ENCODE results near the gene CACNA1F. TPM values are rescaled to one million over a fixed set of nuclear protein-coding genes. Genes with fewer than 3 reads are reported as not detected.

Gene CACNA1F
- total RNA-seq, 1 donor from 2014 or later: not detected

GRCh38 chrX:49269767-49270248 is 36.7 kb upstream of the CACNA1F start, which contains the start of gene PPP1R3F:
Gene PPP1R3F, plus strand, starts transcription at chrX:49269793. Its CDS starts 77 bp downstream, at chrX:49269870.
- peak within 1 kb of the TSS; percentile 89 to 93 (median 91) for H3K4me3 ChIP-seq (ENCODE audit: low read length in 3 of 3)
- peaks cover 25 to 34% (median 27%) of the 10 kb centered on the region in 3 donors for H3K4me1 ChIP-seq (ENCODE audit: control insufficient read depth in 3 of 3, insufficient read depth in 3 of 3, low read length in 3 of 3)
- H3K27ac ChIP-seq (ENCODE audit: low read depth, low read length): peak within 1 kb of the TSS; percentile 85
- H3K36me3 ChIP-seq (ENCODE audit: control insufficient read depth in 3 of 3, insufficient read depth in 3 of 3, low read length in 3 of 3): no peaks in the 10 kb centered on the region
- no peaks in the 10 kb centered on the region for H3K9me3 ChIP-seq (ENCODE audit: control insufficient read depth in 3 of 3, low read length in 3 of 3)
- H3K27me3 ChIP-seq (ENCODE audit: control insufficient read depth in 3 of 3, insufficient read depth in 3 of 3, low read length in 3 of 3): no peaks in the 10 kb centered on the region
- peak within 1 kb of the TSS; percentile 80 to 82 (median 80) for H3K9ac ChIP-seq (ENCODE audit: low read depth in 1 of 3, low read length in 3 of 3)

- Histone ChIP-seq H3K4me3 (ENCODE audit: low read length in 3 of 3) (peak overlapping the region; percentile 89 to 93 (median 91)), H3K27ac (ENCODE audit: low read depth, low read length) (peak overlapping the region; percentile 85), H3K27me3 (ENCODE audit: control insufficient read depth in 3 of 3, insufficient read depth in 3 of 3, low read length in 3 of 3) (no peaks in the 10 kb centered on the region), H3K9ac (ENCODE audit: low read depth in 1 of 3, low read length in 3 of 3) (peak overlapping the region; percentile 80 to 82 (median 80)), H3K4me1 (ENCODE audit: control insufficient read depth in 3 of 3, insufficient read depth in 3 of 3, low read length in 3 of 3) (peaks cover 24 to 34% (median 25%) of the 10 kb centered on the region in 3 donors), H3K36me3 (ENCODE audit: control insufficient read depth in 3 of 3, insufficient read depth in 3 of 3, low read length in 3 of 3) (no peaks in the 10 kb centered on the region), H3K9me3 (ENCODE audit: control insufficient read depth in 3 of 3, low read length in 3 of 3) (no peaks in the 10 kb centered on the region)
Observed at GRCh38 chrX:49269010-49269766, 36.0 kb upstream of the CACNA1F start.

GRCh38 chrX:49268702-49269009 is 35.5 kb upstream of the CACNA1F start:
- Histone ChIP-seq H3K4me3 (ENCODE audit: low read length in 3 of 3) (peak overlapping the region; percentile 75 to 91 (median 79)), H3K27me3 (ENCODE audit: control insufficient read depth in 3 of 3, insufficient read depth in 3 of 3, low read length in 3 of 3) (no peaks in the 10 kb centered on the region), H3K27ac (ENCODE audit: low read depth, low read length) (peak overlapping the region; percentile 85), H3K4me1 (ENCODE audit: control insufficient read depth in 3 of 3, insufficient read depth in 3 of 3, low read length in 3 of 3) (peaks cover 21 to 31% (median 24%) of the 10 kb centered on the region in 3 donors), H3K36me3 (ENCODE audit: control insufficient read depth in 3 of 3, insufficient read depth in 3 of 3, low read length in 3 of 3) (no peaks in the 10 kb centered on the region), H3K9ac (ENCODE audit: low read depth in 1 of 3, low read length in 3 of 3) (peak overlapping the region; percentile 77 to 82 (median 80)), H3K9me3 (ENCODE audit: control insufficient read depth in 3 of 3, low read length in 3 of 3) (no peaks in the 10 kb centered on the region)

- Histone ChIP-seq H3K9me3 (ENCODE audit: control insufficient read depth in 3 of 3, low read length in 3 of 3) (no peaks in the 10 kb centered on the region), H3K27ac (ENCODE audit: low read depth, low read length) (no peak overlapping the region), H3K4me3 (ENCODE audit: low read length in 3 of 3) (no peak overlapping the region), H3K36me3 (ENCODE audit: control insufficient read depth in 3 of 3, insufficient read depth in 3 of 3, low read length in 3 of 3) (no peaks in the 10 kb centered on the region), H3K9ac (ENCODE audit: low read depth in 1 of 3, low read length in 3 of 3) (no peak overlapping the region), H3K27me3 (ENCODE audit: control insufficient read depth in 3 of 3, insufficient read depth in 3 of 3, low read length in 3 of 3) (no peaks in the 10 kb centered on the region), H3K4me1 (ENCODE audit: control insufficient read depth in 3 of 3, insufficient read depth in 3 of 3, low read length in 3 of 3) (peaks cover 12 to 20% (median 13%) of the 10 kb centered on the region in 3 donors)
Observed at GRCh38 chrX:49266523-49267445, 33.6 kb upstream of the CACNA1F start.

GRCh38 chrX:49264460-49264859 is 31.3 kb upstream of the CACNA1F start, which contains the start of gene FOXP3:
Gene FOXP3, minus strand, starts transcription at chrX:49264710. Its CDS starts 6,205 bp downstream, at chrX:49258505.
- Histone ChIP-seq H3K9ac (ENCODE audit: low read depth in 1 of 3, low read length in 3 of 3) (no peak within 1 kb of the TSS), H3K4me1 (ENCODE audit: control insufficient read depth in 3 of 3, insufficient read depth in 3 of 3, low read length in 3 of 3) (peaks cover 0 to 5% (median 4%) of the 10 kb centered on the region in 3 donors), H3K36me3 (ENCODE audit: control insufficient read depth in 3 of 3, insufficient read depth in 3 of 3, low read length in 3 of 3) (no peaks in the 10 kb centered on the region), H3K27ac (ENCODE audit: low read depth, low read length) (no peak within 1 kb of the TSS), H3K27me3 (ENCODE audit: control insufficient read depth in 3 of 3, insufficient read depth in 3 of 3, low read length in 3 of 3) (no peaks in the 10 kb centered on the region), H3K9me3 (ENCODE audit: control insufficient read depth in 3 of 3, low read length in 3 of 3) (no peaks in the 10 kb centered on the region), H3K4me3 (ENCODE audit: low read length in 3 of 3) (no peak within 1 kb of the TSS)

GRCh38 chrX:49263631-49264030 is 30.5 kb upstream of the CACNA1F start:
- Histone ChIP-seq H3K4me3 (ENCODE audit: low read length in 3 of 3) (no peak overlapping the region), H3K9ac (ENCODE audit: low read depth in 1 of 3, low read length in 3 of 3) (no peak overlapping the region), H3K27ac (ENCODE audit: low read depth, low read length) (no peak overlapping the region), H3K9me3 (ENCODE audit: control insufficient read depth in 3 of 3, low read length in 3 of 3) (no peaks in the 10 kb centered on the region), H3K36me3 (ENCODE audit: control insufficient read depth in 3 of 3, insufficient read depth in 3 of 3, low read length in 3 of 3) (no peaks in the 10 kb centered on the region), H3K4me1 (ENCODE audit: control insufficient read depth in 3 of 3, insufficient read depth in 3 of 3, low read length in 3 of 3) (peaks cover 0 to 2% (median 2%) of the 10 kb centered on the region in 3 donors), H3K27me3 (ENCODE audit: control insufficient read depth in 3 of 3, insufficient read depth in 3 of 3, low read length in 3 of 3) (no peaks in the 10 kb centered on the region)

GRCh38 chrX:49262603-49263002 is 29.5 kb upstream of the CACNA1F start:
- H3K27me3 ChIP-seq (ENCODE audit: control insufficient read depth in 3 of 3, insufficient read depth in 3 of 3, low read length in 3 of 3): no peaks in the 10 kb centered on the region
- H3K4me1 ChIP-seq (ENCODE audit: control insufficient read depth in 3 of 3, insufficient read depth in 3 of 3, low read length in 3 of 3): no peaks in the 10 kb centered on the region
- H3K36me3 ChIP-seq (ENCODE audit: control insufficient read depth in 3 of 3, insufficient read depth in 3 of 3, low read length in 3 of 3): no peaks in the 10 kb centered on the region
- H3K4me3 ChIP-seq (ENCODE audit: low read length in 3 of 3): no peak overlapping the region
- no peak overlapping the region for H3K27ac ChIP-seq (ENCODE audit: low read depth, low read length)
- H3K9ac ChIP-seq (ENCODE audit: low read depth in 1 of 3, low read length in 3 of 3): no peak overlapping the region
- H3K9me3 ChIP-seq (ENCODE audit: control insufficient read depth in 3 of 3, low read length in 3 of 3): no peaks in the 10 kb centered on the region

- no peaks in the 10 kb centered on the region for H3K36me3 ChIP-seq (ENCODE audit: control insufficient read depth in 3 of 3, insufficient read depth in 3 of 3, low read length in 3 of 3)
- H3K27ac ChIP-seq (ENCODE audit: low read depth, low read length): no peak overlapping the region
- no peak overlapping the region for H3K9ac ChIP-seq (ENCODE audit: low read depth in 1 of 3, low read length in 3 of 3)
- no peaks in the 10 kb centered on the region for H3K27me3 ChIP-seq (ENCODE audit: control insufficient read depth in 3 of 3, insufficient read depth in 3 of 3, low read length in 3 of 3)
- no peak overlapping the region for H3K4me3 ChIP-seq (ENCODE audit: low read length in 3 of 3)
- no peaks in the 10 kb centered on the region for H3K9me3 ChIP-seq (ENCODE audit: control insufficient read depth in 3 of 3, low read length in 3 of 3)
- no peaks in the 10 kb centered on the region for H3K4me1 ChIP-seq (ENCODE audit: control insufficient read depth in 3 of 3, insufficient read depth in 3 of 3, low read length in 3 of 3)
Observed at GRCh38 chrX:49260221-49260985, 27.3 kb upstream of the CACNA1F start.

GRCh38 chrX:49258749-49259124 is 25.6 kb upstream of the CACNA1F start:
- no peak overlapping the region for H3K4me3 ChIP-seq (ENCODE audit: low read length in 3 of 3)
- H3K9ac ChIP-seq (ENCODE audit: low read depth in 1 of 3, low read length in 3 of 3): no peak overlapping the region
- H3K4me1 ChIP-seq (ENCODE audit: control insufficient read depth in 3 of 3, insufficient read depth in 3 of 3, low read length in 3 of 3): no peaks in the 10 kb centered on the region
- H3K9me3 ChIP-seq (ENCODE audit: control insufficient read depth in 3 of 3, low read length in 3 of 3): no peaks in the 10 kb centered on the region
- H3K27me3 ChIP-seq (ENCODE audit: control insufficient read depth in 3 of 3, insufficient read depth in 3 of 3, low read length in 3 of 3): no peaks in the 10 kb centered on the region
- H3K36me3 ChIP-seq (ENCODE audit: control insufficient read depth in 3 of 3, insufficient read depth in 3 of 3, low read length in 3 of 3): no peaks in the 10 kb centered on the region
- H3K27ac ChIP-seq (ENCODE audit: low read depth, low read length): no peak overlapping the region
